ENCODE measurements around the gene AFF3. TPM values are rescaled to one million over a fixed set of nuclear protein-coding genes. Genes with fewer than 3 reads are reported as not detected.
A peak's percentile ranks its signal among the peaks of the same experiment; 100 is the strongest.

The AFF3 gene
- total and polyA plus RNA-seq, 2 experiments from 2014 or later: 12.0 to 12.8 TPM

DNA sequence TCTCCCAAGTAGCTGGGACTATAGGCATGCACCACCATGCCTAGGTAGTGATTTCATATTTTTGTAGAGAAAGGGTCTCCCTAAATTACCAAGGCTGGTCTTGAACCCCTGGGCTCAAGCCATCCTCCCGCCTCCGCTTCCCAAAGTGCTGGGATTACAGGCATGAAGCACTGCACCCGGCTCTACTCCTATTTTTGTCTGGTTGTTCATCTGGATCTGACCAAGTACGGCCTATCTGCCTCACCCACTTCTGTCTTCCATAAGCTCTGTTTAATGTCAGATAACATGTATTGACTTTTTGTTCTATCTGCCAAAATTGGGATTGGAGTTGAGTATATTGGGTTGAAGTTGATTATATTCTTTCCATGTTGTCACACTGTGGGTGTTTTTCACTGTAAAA lies 198.4 kb downstream of the AFF3 start:
- H3K27ac ChIP-seq: no peak overlapping the region
- H3K4me3 ChIP-seq: no peak overlapping the region
- no peak for DNase-seq (ENCODE audit: low read depth in 1 of 2, low spot score in 1 of 2)
- H3K9me3 ChIP-seq (ENCODE audit: low read depth): no peaks in the 10 kb centered on the region
- TF ChIP-seq, protein P1, sequence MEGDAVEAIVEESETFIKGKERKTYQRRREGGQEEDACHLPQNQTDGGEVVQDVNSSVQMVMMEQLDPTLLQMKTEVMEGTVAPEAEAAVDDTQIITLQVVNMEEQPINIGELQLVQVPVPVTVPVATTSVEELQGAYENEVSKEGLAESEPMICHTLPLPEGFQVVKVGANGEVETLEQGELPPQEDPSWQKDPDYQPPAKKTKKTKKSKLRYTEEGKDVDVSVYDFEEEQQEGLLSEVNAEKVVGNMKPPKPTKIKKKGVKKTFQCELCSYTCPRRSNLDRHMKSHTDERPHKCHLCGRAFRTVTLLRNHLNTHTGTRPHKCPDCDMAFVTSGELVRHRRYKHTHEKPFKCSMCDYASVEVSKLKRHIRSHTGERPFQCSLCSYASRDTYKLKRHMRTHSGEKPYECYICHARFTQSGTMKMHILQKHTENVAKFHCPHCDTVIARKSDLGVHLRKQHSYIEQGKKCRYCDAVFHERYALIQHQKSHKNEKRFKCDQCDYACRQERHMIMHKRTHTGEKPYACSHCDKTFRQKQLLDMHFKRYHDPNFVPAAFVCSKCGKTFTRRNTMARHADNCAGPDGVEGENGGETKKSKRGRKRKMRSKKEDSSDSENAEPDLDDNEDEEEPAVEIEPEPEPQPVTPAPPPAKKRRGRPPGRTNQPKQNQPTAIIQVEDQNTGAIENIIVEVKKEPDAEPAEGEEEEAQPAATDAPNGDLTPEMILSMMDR (IDR thresholded peaks at IDR 0.05; ENCODE audit: low read depth, low read length): no peak
- H3K4me1 ChIP-seq (ENCODE audit: low read depth): peaks cover 12% of the 10 kb centered on the region
- no peaks in the 10 kb centered on the region for H3K27me3 ChIP-seq
- no peaks in the 10 kb centered on the region for H3K36me3 ChIP-seq

DNA sequence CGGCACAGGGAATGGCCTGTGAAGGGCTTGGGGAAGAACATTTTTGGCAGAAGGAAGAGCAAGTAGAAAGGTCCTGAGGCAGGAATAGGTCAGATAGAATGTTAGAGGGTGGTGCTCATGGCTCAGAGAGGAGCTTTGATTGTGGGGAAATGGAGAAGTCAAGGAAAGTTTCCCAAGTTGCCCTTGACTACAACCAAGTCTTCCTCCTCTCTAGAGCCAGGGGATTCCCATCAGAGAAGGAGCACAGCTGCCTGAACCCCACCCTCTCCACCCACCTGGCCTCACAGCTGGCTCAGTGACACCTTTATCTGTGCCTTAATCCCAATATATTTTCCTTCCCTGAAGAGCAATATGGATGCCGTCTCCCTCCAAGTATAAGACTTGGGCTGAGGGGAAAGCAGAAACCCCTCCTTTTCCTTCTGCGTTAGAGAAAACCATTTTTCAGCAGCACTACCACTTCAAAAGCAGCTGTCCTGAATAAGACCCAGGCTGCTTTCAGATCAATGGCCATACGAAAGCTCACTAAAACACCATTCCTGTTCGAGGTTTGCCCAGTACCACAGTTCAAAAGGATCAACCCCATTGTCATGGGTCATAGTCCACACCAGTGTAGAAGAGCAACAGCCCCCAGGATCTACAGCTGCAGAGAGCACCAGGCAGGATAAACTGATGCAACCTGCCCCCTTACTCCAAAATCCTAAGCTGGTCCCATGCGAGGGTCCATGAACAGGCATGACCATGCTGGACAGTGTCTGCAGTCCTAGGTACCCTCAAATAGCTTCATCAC lies 199.6 kb downstream of the AFF3 start:
- Histone ChIP-seq H3K27ac (no peak overlapping the region), H3K4me3 (no peak overlapping the region), H3K27me3 (no peaks in the 10 kb centered on the region), H3K4me1 (ENCODE audit: low read depth) (peaks cover 12% of the 10 kb centered on the region), H3K36me3 (no peaks in the 10 kb centered on the region), H3K9me3 (ENCODE audit: low read depth) (no peaks in the 10 kb centered on the region)
- no peak for DNase-seq (ENCODE audit: low read depth in 1 of 2, low spot score in 1 of 2)
- TF ChIP-seq, protein P1 (IDR thresholded peaks at IDR 0.05; ENCODE audit: low read depth, low read length): no peak

DNA sequence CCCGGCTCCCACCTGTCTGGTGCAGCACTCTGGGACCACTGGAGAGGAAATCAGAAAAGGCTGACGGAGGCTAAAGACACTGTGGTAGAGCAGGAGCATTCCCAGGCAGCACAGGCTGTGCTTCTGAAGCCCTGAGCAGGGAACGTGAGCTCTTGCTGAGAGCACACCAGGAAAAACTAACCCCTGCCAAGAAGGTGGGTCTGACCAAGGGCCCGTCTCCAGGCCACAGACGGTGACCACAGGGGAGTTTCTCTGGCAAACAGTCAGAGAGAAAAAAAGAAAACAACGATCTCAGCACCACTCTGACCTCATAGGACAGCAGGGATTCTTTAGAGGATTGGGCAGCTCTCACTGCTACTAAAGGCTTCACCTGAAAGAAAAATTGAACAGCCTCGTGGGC lies 201.4 kb downstream of the AFF3 start:
- Histone ChIP-seq H3K9me3 (ENCODE audit: low read depth) (no peaks in the 10 kb centered on the region), H3K27ac (peak overlapping the region; percentile 20), H3K27me3 (no peaks in the 10 kb centered on the region), H3K36me3 (no peaks in the 10 kb centered on the region), H3K4me1 (ENCODE audit: low read depth) (peaks cover 18% of the 10 kb centered on the region), H3K4me3 (no peak overlapping the region)
- TF ChIP-seq, protein P1 (IDR thresholded peaks at IDR 0.05; ENCODE audit: low read depth, low read length): no peak
- DNase-seq (ENCODE audit: low read depth in 1 of 2, low spot score in 1 of 2): peak in 1 of 2 donors; percentile 13

DNA sequence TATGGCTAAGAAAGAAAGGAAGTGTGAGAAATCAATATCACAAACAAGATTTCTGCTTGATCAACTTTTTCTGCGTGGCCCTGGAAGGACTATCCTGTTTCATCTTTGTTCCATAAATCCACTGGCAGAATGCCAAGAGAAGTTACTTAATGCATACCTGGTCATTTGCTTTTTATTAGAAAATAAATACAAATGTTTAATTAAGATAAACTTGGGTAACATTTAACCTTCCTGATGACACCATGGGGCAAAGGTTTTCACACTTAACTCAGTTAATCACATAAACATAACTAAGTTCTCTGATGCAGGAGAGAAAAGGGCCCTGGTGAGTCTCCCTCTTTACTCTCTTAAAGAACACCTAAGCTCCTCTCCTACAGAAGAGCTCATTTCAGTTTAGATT lies 203.3 kb downstream of the AFF3 start:
- Histone ChIP-seq H3K9me3 (ENCODE audit: low read depth) (no peaks in the 10 kb centered on the region), H3K36me3 (no peaks in the 10 kb centered on the region), H3K4me3 (no peak overlapping the region), H3K27ac (no peak overlapping the region), H3K27me3 (no peaks in the 10 kb centered on the region), H3K4me1 (ENCODE audit: low read depth) (peaks cover 11% of the 10 kb centered on the region)
- no peak for DNase-seq (ENCODE audit: low read depth in 1 of 2, low spot score in 1 of 2)
- TF ChIP-seq, protein P1 (IDR thresholded peaks at IDR 0.05; ENCODE audit: low read depth, low read length): no peak

DNA sequence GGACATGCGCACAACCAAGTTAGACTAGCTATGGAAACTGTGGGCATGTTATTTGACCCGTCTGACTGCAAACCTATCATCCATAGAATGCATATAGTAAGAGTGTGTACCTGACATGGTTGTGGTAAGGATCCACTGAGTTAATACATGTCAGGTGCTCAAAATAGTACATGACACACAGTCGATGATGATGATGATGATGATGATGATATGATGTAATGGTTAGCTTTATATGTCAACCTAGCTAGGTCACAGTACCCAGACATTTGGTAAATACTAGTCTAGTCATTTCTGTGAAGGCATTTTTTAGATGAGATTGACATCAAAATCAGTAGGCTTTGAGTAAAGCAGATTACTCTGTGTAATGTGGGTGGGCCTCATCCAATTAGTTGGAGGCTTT lies 204.1 kb downstream of the AFF3 start:
- no peak for DNase-seq (ENCODE audit: low read depth in 1 of 2, low spot score in 1 of 2)
- no peaks in the 10 kb centered on the region for H3K9me3 ChIP-seq (ENCODE audit: low read depth)
- no peak overlapping the region for H3K27ac ChIP-seq
- peaks cover 9% of the 10 kb centered on the region for H3K4me1 ChIP-seq (ENCODE audit: low read depth)
- no peak overlapping the region for H3K4me3 ChIP-seq
- TF ChIP-seq, protein P1 (IDR thresholded peaks at IDR 0.05; ENCODE audit: low read depth, low read length): no peak
- no peaks in the 10 kb centered on the region for H3K36me3 ChIP-seq
- no peaks in the 10 kb centered on the region for H3K27me3 ChIP-seq

Measured in cardiac muscle cell (in vitro differentiated cells and primary cell).